Measurements from ENCODE around the gene IGSF5.
"Not testable (repeated sequence)": the region's sequence is repeated elsewhere in the genome, so short reads cannot be mapped to it uniquely, and the experiment has no call there.

DNA sequence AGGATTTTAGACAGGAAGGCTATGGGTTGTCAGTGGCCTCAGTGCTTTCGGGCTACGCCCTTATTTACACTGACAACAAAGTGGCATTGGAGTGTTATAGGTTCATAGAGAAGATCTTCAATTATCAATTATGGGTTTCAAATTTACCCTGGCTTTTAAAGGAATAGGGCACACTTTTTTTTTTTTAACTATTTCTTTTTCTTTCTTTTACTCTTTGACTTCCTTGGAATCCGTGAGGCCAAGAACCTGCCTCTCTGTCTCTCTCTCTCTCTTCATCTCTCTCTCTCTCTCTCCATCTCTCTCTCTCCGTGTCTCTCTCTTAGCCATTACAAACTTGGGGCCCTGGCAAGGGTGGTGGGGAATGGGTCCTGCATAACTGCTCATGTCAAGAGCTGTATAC, at the start of gene IGSF5:
- TF ChIP-seq, protein P1, sequence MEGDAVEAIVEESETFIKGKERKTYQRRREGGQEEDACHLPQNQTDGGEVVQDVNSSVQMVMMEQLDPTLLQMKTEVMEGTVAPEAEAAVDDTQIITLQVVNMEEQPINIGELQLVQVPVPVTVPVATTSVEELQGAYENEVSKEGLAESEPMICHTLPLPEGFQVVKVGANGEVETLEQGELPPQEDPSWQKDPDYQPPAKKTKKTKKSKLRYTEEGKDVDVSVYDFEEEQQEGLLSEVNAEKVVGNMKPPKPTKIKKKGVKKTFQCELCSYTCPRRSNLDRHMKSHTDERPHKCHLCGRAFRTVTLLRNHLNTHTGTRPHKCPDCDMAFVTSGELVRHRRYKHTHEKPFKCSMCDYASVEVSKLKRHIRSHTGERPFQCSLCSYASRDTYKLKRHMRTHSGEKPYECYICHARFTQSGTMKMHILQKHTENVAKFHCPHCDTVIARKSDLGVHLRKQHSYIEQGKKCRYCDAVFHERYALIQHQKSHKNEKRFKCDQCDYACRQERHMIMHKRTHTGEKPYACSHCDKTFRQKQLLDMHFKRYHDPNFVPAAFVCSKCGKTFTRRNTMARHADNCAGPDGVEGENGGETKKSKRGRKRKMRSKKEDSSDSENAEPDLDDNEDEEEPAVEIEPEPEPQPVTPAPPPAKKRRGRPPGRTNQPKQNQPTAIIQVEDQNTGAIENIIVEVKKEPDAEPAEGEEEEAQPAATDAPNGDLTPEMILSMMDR (IDR thresholded peaks at IDR 0.05 in 2 of 3, conservative IDR thresholded peaks at IDR 0.05 in 1 of 3; ENCODE audit: insufficient read depth in 2 of 3, low read depth in 1 of 3, low read length in 3 of 3) = not testable (repeated sequence)
- not testable (repeated sequence) for TF ChIP-seq FOXK2 (conservative IDR thresholded peaks at IDR 0.05 in 1 of 2, IDR thresholded peaks at IDR 0.05 in 1 of 2; ENCODE audit: low read depth in 2 of 2); E2F1 (CRISPR knock-in tag; IDR thresholded peaks at IDR 0.05); ILF3 (IDR thresholded peaks at IDR 0.05; ENCODE audit: borderline replicate concordance)
- TF ChIP-seq, protein P2, sequence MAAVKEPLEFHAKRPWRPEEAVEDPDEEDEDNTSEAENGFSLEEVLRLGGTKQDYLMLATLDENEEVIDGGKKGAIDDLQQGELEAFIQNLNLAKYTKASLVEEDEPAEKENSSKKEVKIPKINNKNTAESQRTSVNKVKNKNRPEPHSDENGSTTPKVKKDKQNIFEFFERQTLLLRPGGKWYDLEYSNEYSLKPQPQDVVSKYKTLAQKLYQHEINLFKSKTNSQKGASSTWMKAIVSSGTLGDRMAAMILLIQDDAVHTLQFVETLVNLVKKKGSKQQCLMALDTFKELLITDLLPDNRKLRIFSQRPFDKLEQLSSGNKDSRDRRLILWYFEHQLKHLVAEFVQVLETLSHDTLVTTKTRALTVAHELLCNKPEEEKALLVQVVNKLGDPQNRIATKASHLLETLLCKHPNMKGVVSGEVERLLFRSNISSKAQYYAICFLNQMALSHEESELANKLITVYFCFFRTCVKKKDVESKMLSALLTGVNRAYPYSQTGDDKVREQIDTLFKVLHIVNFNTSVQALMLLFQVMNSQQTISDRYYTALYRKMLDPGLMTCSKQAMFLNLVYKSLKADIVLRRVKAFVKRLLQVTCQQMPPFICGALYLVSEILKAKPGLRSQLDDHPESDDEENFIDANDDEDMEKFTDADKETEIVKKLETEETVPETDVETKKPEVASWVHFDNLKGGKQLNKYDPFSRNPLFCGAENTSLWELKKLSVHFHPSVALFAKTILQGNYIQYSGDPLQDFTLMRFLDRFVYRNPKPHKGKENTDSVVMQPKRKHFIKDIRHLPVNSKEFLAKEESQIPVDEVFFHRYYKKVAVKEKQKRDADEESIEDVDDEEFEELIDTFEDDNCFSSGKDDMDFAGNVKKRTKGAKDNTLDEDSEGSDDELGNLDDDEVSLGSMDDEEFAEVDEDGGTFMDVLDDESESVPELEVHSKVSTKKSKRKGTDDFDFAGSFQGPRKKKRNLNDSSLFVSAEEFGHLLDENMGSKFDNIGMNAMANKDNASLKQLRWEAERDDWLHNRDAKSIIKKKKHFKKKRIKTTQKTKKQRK (IDR thresholded peaks at IDR 0.05; ENCODE audit: borderline replicate concordance, low read depth, low read length) = not testable (repeated sequence)
